C4-2B (cell line): ENCODE results near the gene ATAD1.

Experiments used
- H3K27ac ChIP-seq: fragments of 450-650 bp; 2 replicates; pipeline ENCODE4 v1.5.1; 2017
- CTCF ChIP-seq: fragments of 450-650 bp; conservative IDR thresholded peaks from 2 replicates; pipeline ENCODE4 v1.5.1; 2017; ENCODE audit warnings: mild to moderate bottlenecking
- ZFX ChIP-seq: fragments of 450-650 bp; IDR thresholded peaks from 2 replicates; pipeline ENCODE4 v1.6.1; 2017

The ATAD1 gene

GRCh38 chr10:87827681-87828080 lies 9.7 kb upstream of the ATAD1 start:
- H3K27ac ChIP-seq = no peak overlapping the region
- TF ChIP-seq ZFX (no peak), CTCF (no peak)

GRCh38 chr10:87826653-87827052 lies 8.6 kb upstream of the ATAD1 start:
- no peak overlapping the region for H3K27ac ChIP-seq
- TF ChIP-seq ZFX (no peak), CTCF (no peak)

GRCh38 chr10:87819289-87819585 lies 1.2 kb upstream of the ATAD1 start:
- H3K27ac ChIP-seq = no peak overlapping the region
- TF ChIP-seq CTCF (no peak), ZFX (no peak)

GRCh38 chr10:87818505-87819288 lies 671 bp upstream of the ATAD1 start:
- no peak for TF ChIP-seq ZFX
- TF ChIP-seq CTCF = no peak
- H3K27ac ChIP-seq = peak overlapping the region; percentile 90

GRCh38 chr10:87816898-87817608 lies 973 bp downstream of the ATAD1 start:
- no peak for TF ChIP-seq CTCF
- no peak for TF ChIP-seq ZFX

GRCh38 chr10:87816163-87816897 lies 1.7 kb downstream of the ATAD1 start:
- H3K27ac ChIP-seq = no peak overlapping the region
- no peak for TF ChIP-seq ZFX
- TF ChIP-seq CTCF = no peak; the same call in none of the 2 replicates

More at GRCh38 chr10:87816898-87817608, 973 bp downstream of the ATAD1 start:
- H3K27ac ChIP-seq = peak overlapping the region; percentile 90
